AG04450 (cell line): ENCODE data around the gene RRP36. TPM values are rescaled to one million over a fixed set of nuclear protein-coding genes. Genes with fewer than 3 reads are reported as not detected.
A peak's percentile ranks its signal among the peaks of the same experiment; 100 is the strongest.

Experiments used
- CTCF ChIA-PET: fragments of 300-600, 350-600 bp; formaldehyde crosslinking; extraction: SDS; loops from one replicate; lab custom pipeline; 2022; ENCODE audit warnings: antibody characterized with exemption, inconsistent platforms; lab: Charles Lee
- POLR2A ChIA-PET: fragments of 350-600 bp; formaldehyde crosslinking; extraction: SDS; loops from one replicate; lab custom pipeline; 2021; ENCODE audit warnings: antibody characterized with exemption, inconsistent platforms; lab: Yijun Ruan, JAX
- DNase-seq: peaks from one replicate; pipeline ENCODE4 v3.0.0-alpha.2; 2011; ENCODE audit warnings: low read depth, low spot score
- H3K27ac ChIP-seq: one replicate; pipeline ENCODE4 v1.5.1; 2012; ENCODE audit warnings: low read depth, low read length, control low read depth
- H3K27me3 ChIP-seq: one replicate; pipeline ENCODE4 v1.6.0; 2012; ENCODE audit warnings: low read length; ENCODE audit not compliant: control insufficient read depth, insufficient read depth
- H3K4me3 ChIP-seq: 2 replicates; pipeline ENCODE4 v1.5.1; 2011; ENCODE audit warnings: mild to moderate bottlenecking, low read depth, low read length, control low read depth
- H3K9me3 ChIP-seq: 2 replicates; pipeline ENCODE4 v1.5.1; 2012; ENCODE audit warnings: low read length; ENCODE audit not compliant: control insufficient read depth, insufficient read depth
- polyA plus RNA-seq: library from polyadenylated mRNA; depleted of rRNA; stranded (reverse); fragments of >200 nt; gene quantifications from 2 replicates; pipeline ENCODE4 v1.2.3, GENCODE V29; 2011
- TF ChIP-seq, protein P1 (sequence below): IDR thresholded peaks from 2 replicates; pipeline ENCODE4 v1.5.1; 2011; ENCODE audit warnings: low read depth, low read length, control low read depth, inconsistent platforms

Gene RRP36
- polyA plus RNA-seq, 1 experiment = 54.0 TPM

DNA sequence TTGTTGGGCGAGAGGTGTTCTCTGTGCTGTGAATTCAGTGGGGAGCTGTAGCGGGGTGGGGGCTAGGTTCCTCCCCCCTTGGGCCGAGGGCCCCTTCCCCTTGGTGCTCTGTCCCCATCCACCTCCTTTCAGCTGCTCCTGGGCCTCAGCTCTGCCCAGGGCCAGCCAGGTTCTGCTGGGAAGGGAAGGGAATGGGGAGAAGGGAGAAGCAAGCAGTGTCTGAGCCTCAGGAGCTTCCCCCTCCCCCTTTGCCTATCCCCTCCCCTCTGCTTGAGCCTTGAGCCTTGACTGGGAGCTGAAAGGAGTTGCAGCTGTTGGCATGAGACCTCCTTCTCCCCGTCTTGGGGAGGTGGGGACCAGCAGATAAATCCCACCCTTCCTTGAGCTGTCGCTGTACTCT is 576 bp upstream of the RRP36 start:
- Histone ChIP-seq H3K9me3 (no peaks in the 10 kb centered on the region; the same call in 1 of the 2 replicates), H3K27ac (peak overlapping the region; percentile 85), H3K4me3 (no peak overlapping the region; the same call in 1 of the 2 replicates), H3K27me3 (no peaks in the 10 kb centered on the region)
- CTCF ChIA-PET = interaction anchor here (0.6 to 1.1 kb wide), 4 partner anchors 100 to 208 kb away, joined by 3 to 8 read pairs (median 4); partner anchors contain the start of gene DNPH1
- TF ChIP-seq, protein P1, sequence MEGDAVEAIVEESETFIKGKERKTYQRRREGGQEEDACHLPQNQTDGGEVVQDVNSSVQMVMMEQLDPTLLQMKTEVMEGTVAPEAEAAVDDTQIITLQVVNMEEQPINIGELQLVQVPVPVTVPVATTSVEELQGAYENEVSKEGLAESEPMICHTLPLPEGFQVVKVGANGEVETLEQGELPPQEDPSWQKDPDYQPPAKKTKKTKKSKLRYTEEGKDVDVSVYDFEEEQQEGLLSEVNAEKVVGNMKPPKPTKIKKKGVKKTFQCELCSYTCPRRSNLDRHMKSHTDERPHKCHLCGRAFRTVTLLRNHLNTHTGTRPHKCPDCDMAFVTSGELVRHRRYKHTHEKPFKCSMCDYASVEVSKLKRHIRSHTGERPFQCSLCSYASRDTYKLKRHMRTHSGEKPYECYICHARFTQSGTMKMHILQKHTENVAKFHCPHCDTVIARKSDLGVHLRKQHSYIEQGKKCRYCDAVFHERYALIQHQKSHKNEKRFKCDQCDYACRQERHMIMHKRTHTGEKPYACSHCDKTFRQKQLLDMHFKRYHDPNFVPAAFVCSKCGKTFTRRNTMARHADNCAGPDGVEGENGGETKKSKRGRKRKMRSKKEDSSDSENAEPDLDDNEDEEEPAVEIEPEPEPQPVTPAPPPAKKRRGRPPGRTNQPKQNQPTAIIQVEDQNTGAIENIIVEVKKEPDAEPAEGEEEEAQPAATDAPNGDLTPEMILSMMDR = no peak
- POLR2A ChIA-PET = interaction anchor here (0.6 to 2.9 kb wide), 8 partner anchors 12 to 162 kb away, joined by 3 to 12 read pairs (median 4); partner anchors contain the start of genes CUL7, CUL9, KLC4 and MRPL2
- DNase-seq = no peak

DNA sequence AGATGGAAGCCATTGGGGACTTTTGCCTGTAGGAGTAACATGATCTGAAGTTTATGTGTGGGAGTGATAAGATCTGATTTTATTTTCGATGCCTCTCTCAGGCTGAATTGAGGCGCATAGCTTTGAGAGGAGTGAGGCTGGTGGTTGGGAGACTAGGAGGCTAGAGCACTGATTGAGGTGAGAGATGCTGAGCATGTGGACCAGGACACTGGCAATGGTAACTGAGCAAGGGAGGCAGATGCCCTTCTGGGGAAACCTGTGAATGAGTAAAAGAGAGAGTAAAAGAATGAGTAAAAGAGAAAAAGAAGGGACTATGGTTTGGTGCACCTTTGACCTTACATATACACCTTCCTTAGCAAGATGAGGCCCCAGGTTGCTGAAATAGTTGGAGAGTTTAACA is 3.0 kb downstream of the RRP36 start:
- no peak overlapping the region for H3K27ac ChIP-seq
- H3K4me3 ChIP-seq = no peak overlapping the region
- DNase-seq = no peak
- TF ChIP-seq, protein P1 = no peak
- POLR2A ChIA-PET = interaction anchor here (0.6 kb wide), 1 partner anchor 145 kb away, joined by 3 read pairs; the partner anchor contains the start of gene RPL7L1
- CTCF ChIA-PET = no interaction called here
- no peaks in the 10 kb centered on the region for H3K9me3 ChIP-seq
- no peaks in the 10 kb centered on the region for H3K27me3 ChIP-seq

DNA sequence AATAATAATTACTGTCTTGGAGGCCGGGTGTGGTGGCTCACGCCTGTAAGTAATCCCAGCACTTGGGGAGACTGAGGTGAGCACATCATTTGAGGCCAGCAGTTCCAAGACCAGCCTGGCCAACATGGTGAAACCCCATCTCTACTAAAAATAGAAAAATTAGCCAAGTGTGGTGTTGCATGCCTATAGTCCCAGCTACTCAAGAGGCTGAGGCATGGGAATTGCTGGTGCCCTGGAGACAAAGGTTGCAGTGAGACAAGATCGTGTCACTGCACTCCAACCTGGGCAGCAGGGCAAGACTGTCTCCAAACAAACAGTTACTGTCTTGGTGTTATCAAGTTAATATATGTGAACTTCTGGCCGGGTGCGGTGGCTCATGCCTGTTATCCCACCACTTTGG is 4.9 kb downstream of the RRP36 start:
- TF ChIP-seq, protein P1 = no peak
- no peaks in the 10 kb centered on the region for H3K27me3 ChIP-seq
- H3K9me3 ChIP-seq = no peaks in the 10 kb centered on the region
- CTCF ChIA-PET = no interaction called here
- H3K4me3 ChIP-seq = no peak overlapping the region
- H3K27ac ChIP-seq = peak overlapping the region; percentile 11
- POLR2A ChIA-PET = interaction anchor here (0.6 kb wide), 1 partner anchor 129 kb away, joined by 3 read pairs; no protein-coding TSS in a partner anchor
- no peak for DNase-seq

DNA sequence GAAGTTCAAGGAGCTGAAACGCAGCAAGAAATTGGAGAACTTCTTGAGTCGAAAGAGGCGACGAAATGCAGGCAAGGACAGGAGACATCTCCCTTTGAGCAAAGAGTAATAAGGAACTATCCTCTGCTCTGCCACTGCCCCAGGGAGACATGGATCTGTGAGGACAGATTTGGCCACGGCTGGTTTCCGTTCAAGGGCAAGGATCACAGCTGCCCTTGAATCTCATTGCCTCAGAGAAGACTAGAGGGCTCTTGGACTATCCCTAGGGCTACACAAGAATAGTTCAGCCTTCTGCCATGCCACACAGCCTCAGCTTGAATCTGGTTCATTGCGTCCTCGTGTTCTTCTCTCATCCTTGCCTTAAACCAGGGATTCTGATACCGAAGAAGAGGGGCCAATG is 7.7 kb downstream of the RRP36 start:
- CTCF ChIA-PET = interaction anchor here (1.0 kb wide), 1 partner anchor 33 kb away, joined by 3 read pairs; no protein-coding TSS in a partner anchor
- no peak for DNase-seq
- no peaks in the 10 kb centered on the region for H3K27me3 ChIP-seq
- TF ChIP-seq, protein P1 = no peak
- no peaks in the 10 kb centered on the region for H3K9me3 ChIP-seq
- H3K4me3 ChIP-seq = no peak overlapping the region
- POLR2A ChIA-PET = interaction anchor here (0.6 to 1.5 kb wide), 2 partner anchors 25 to 135 kb away, joined by 4 to 5 read pairs; partner anchors contain the start of gene CUL7
- H3K27ac ChIP-seq = peak overlapping the region; percentile 11

DNA sequence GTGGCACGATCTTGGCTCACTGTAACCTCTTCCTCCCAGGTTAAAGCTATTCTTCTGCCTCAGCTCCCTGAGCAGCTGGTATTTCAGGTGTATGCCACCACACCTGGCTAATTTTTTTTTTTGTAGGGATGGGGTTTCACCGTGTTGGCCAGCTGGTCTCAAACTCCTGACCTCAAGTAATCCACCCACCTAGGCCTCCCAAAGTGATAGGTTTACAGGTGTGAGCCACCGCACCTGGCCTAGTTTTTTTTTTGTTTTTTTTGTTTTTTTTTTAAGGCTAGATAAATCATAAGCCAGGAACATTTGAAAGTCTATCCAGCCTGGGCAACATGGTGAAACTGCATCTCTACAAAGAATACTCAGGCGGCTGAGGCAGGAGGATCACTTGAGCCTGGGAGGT is 10.9 kb downstream of the RRP36 start:
- POLR2A ChIA-PET = interaction anchor here (0.7 to 1.9 kb wide), 3 partner anchors 11 to 142 kb away, joined by 4 to 12 read pairs (median 6); partner anchors contain the start of genes KLHDC3 and RRP36
- Histone ChIP-seq H3K9me3 (no peaks in the 10 kb centered on the region), H3K27me3 (no peaks in the 10 kb centered on the region), H3K4me3 (no peak overlapping the region), H3K27ac (no peak overlapping the region)
- TF ChIP-seq, protein P1 = no peak
- CTCF ChIA-PET = interaction anchor here (1.2 to 1.9 kb wide), 2 partner anchors 111 to 131 kb away, joined by 3 to 5 read pairs; no protein-coding TSS in a partner anchor
- DNase-seq = no peak
